ENCODE results near the gene ERICH2. TPM values are rescaled to one million over a fixed set of nuclear protein-coding genes. Genes with fewer than 3 reads are reported as not detected.

ERICH2 gene
- total and polyA plus RNA-seq, 8 donors: 0.49 to 3.6 (median 1.2) TPM

DNA sequence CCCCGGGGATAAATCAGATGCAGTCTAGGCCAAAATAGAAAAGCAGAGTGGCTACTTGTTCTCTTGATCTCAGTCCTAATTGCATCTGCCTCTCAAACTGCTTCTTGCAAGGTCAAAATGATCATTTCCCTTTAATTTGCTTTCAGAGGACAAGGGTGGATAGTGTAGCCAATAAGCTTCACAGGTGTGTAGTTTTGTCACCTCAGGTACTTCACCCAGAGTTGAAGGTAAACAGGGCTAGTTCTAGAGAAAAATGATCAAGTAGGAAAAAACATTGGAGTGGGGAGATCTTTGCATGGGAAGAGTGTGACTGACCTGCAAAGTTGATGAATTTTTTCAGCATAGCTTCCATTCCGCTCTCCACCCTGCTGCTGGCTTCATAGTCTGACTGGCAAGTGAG lies 8.7 kb downstream of the ERICH2 start:
- no peak for DNase-seq
- intact Hi-C loops (cut with DNase I): loop anchor here in 1 of 3 donors (10.0 kb wide), 1 partner anchor 64 kb away; the partner anchor contains the start of gene SP5
- TF ChIP-seq, protein P1, sequence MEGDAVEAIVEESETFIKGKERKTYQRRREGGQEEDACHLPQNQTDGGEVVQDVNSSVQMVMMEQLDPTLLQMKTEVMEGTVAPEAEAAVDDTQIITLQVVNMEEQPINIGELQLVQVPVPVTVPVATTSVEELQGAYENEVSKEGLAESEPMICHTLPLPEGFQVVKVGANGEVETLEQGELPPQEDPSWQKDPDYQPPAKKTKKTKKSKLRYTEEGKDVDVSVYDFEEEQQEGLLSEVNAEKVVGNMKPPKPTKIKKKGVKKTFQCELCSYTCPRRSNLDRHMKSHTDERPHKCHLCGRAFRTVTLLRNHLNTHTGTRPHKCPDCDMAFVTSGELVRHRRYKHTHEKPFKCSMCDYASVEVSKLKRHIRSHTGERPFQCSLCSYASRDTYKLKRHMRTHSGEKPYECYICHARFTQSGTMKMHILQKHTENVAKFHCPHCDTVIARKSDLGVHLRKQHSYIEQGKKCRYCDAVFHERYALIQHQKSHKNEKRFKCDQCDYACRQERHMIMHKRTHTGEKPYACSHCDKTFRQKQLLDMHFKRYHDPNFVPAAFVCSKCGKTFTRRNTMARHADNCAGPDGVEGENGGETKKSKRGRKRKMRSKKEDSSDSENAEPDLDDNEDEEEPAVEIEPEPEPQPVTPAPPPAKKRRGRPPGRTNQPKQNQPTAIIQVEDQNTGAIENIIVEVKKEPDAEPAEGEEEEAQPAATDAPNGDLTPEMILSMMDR (IDR thresholded peaks at IDR 0.05): no peak
- Histone ChIP-seq H3K27ac (no peak overlapping the region), H3K4me3 (no peak overlapping the region), H3K4me1 (no peaks in the 10 kb centered on the region), H3K27me3 (no peaks in the 10 kb centered on the region), H3K9me3 (no peaks in the 10 kb centered on the region), H3K36me3 (no peaks in the 10 kb centered on the region)
- no peak for FAIRE-seq
- no peak for ATAC-seq
- WGBS, 2 donors: 39 to 64% methylated on average over 2 of the region's 2 CpGs

DNA sequence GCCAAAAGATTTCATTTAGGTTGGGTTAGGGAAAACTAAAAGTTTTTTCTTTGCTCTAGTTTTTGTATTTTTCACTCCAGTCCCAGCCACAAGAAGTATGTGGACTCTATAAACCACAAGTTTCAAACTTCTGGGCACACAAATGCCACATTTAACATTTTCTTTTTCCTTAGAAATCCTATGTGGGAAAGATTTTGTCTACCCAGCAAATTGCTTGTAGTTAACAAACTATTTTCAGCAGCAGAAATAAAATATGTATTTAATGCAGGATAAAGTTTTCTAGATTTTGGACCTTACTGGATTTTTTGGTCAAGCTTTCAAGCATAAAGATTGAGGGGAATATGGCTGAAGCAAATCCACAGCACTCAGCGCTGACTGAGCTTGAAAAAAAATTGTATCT lies 9.1 kb downstream of the ERICH2 start:
- TF ChIP-seq, protein P1 (IDR thresholded peaks at IDR 0.05): no peak
- H3K36me3 ChIP-seq: no peaks in the 10 kb centered on the region
- FAIRE-seq (no peak), ATAC-seq (no peak), DNase-seq (no peak)
- WGBS, 2 donors: 75 to 91% methylated on average over 1 of the region's 1 CpG
- no peaks in the 10 kb centered on the region for H3K4me1 ChIP-seq
- intact Hi-C loops (cut with DNase I): loop anchor here in 1 of 3 donors (10.0 kb wide), 1 partner anchor 65 kb away; the partner anchor contains the start of gene SP5
- H3K9me3 ChIP-seq: no peaks in the 10 kb centered on the region
- H3K4me3 ChIP-seq: no peak overlapping the region
- H3K27ac ChIP-seq: no peak overlapping the region
- no peaks in the 10 kb centered on the region for H3K27me3 ChIP-seq

DNA sequence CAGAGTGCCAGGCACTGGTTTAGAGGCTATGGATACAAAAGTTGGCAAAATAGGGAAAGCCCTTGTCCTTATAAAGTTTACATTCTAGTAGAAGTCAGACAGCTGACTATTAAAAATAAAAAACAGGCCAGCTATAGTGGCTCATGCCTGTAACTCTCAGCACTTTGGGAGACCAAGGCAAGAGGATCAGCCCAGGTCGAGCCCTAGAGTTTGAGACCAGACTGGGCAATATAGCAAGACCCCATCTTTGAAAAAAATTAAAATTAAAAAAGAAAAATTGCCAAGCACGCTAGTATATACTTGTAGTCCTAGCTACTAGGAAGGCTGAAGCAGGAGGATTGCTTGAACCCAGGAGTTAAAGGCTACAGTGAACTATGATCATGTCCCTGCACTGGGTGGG lies 12.5 kb downstream of the ERICH2 start:
- ATAC-seq (no peak), FAIRE-seq (no peak)
- WGBS, 2 donors: 90 to 92% methylated on average over 2 of the region's 2 CpGs

DNA sequence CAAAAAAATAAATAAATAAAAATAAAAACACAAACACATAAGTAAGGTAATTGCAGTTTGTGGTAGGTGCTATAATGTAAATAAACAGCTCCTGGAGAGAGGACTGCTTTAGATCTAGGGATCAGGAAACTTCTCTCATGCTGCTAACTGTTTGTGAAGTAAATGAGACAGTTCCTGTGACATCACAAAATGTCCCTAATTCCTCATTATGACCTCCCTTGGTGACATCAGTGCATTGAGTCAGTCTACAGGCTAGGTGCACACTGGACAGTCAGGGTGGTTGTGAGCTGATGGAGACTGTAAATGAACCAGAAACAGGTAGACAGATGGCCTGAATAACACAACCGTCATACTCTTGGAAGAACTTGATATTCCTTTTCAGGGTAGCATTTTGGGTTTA lies 13.4 kb downstream of the ERICH2 start:
- ATAC-seq: no peak

More for the DNA sequence above, 12.5 kb downstream of the ERICH2 start:
- DNase-seq: no peak
- Histone ChIP-seq H3K4me3 (no peak overlapping the region), H3K9me3 (no peaks in the 10 kb centered on the region), H3K27me3 (no peaks in the 10 kb centered on the region), H3K4me1 (no peaks in the 10 kb centered on the region), H3K36me3 (no peaks in the 10 kb centered on the region), H3K27ac (no peak overlapping the region)
- TF ChIP-seq, protein P1 (IDR thresholded peaks at IDR 0.05): no peak
- intact Hi-C loops (cut with DNase I): no loop called here

DNA sequence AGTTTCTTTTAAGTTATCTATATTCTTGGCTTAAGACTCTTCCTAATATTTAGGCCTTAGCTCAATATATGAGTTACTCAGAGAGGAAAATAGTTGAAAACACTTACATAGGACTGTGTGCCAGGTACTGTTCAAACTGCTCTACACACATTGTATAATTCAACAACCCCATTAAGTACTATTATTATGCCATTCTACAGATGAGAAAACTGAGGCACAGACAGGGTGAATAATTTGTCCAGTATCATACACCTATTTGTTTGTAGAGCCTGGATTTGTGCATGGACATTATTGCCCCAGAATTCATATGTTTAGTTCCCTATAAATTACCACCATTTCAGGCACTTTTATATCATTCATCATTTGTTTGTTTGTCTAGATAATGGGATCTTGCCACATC lies 28.8 kb downstream of the ERICH2 start:
- TF ChIP-seq, protein P1 (IDR thresholded peaks at IDR 0.05): no peak

More for the DNA sequence above, 13.4 kb downstream of the ERICH2 start:
- TF ChIP-seq, protein P1 (IDR thresholded peaks at IDR 0.05): no peak
- Histone ChIP-seq H3K27me3 (no peaks in the 10 kb centered on the region), H3K9me3 (no peaks in the 10 kb centered on the region), H3K36me3 (no peaks in the 10 kb centered on the region), H3K4me3 (no peak overlapping the region), H3K27ac (no peak overlapping the region), H3K4me1 (no peaks in the 10 kb centered on the region)
- 94 to 96% methylated on average over 1 of the region's 1 CpG for WGBS, 2 donors
- intact Hi-C loops (cut with DNase I): no loop called here
- FAIRE-seq (no peak), DNase-seq (no peak)

More for the DNA sequence above, 28.8 kb downstream of the ERICH2 start:
- H3K27ac ChIP-seq: no peak overlapping the region
- no peaks in the 10 kb centered on the region for H3K9me3 ChIP-seq
- H3K27me3 ChIP-seq: no peaks in the 10 kb centered on the region
- no peaks in the 10 kb centered on the region for H3K36me3 ChIP-seq
- intact Hi-C loops (cut with DNase I): no loop called here
- no peaks in the 10 kb centered on the region for H3K4me1 ChIP-seq
- DNase-seq (no peak), FAIRE-seq (no peak), ATAC-seq (no peak)
- H3K4me3 ChIP-seq: no peak overlapping the region
